RPMI8226 (cell line): Measurements from ENCODE around the gene ABHD18.
"Not testable (repeated sequence)": the region's sequence is repeated elsewhere in the genome, so short reads cannot be mapped to it uniquely, and the experiment has no call there.

ENCODE experiments used
- DNase-seq: peaks from one replicate; pipeline ENCODE4 v3.0.0-alpha.2; 2015

ABHD18 gene

GRCh38 chr4:127965062-127965802 lies at the start of gene ABHD18, which contains the start of gene MFSD8:
Gene ABHD18 (plus strand): TSS chr4:127965406. CDS start chr4:127982956, 17,550 bp downstream.
Gene MFSD8 (minus strand): TSS chr4:127965173. CDS start chr4:127965133, 40 bp downstream.
- DNase-seq, result peak; percentile 98

- DNase-seq, result no peak
Measured at GRCh38 chr4:127916512-127916911, 48.7 kb upstream of the ABHD18 start.

GRCh38 chr4:127917151-127917550 lies 48.1 kb upstream of the ABHD18 start:
- DNase-seq, result no peak

DNA sequence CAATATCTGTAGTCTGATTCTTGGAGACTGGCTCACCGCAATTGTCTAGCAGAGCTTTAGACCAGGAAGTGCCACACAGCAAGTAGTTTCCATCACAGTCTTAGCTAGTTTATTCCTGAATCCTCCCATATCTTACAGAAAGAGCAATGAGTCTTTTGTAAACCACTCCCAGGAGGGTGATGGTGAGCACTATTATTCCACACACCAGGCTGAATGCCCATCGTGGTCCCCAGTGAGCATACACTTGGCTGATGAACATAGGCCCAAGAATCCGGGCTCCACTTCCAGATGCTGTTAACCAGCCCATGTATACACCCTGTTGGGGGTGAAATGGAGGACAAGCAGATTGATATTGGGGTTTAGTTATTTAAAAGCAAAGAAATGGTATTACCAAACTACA lies 44.7 kb upstream of the ABHD18 start:
- no peak for DNase-seq

DNA sequence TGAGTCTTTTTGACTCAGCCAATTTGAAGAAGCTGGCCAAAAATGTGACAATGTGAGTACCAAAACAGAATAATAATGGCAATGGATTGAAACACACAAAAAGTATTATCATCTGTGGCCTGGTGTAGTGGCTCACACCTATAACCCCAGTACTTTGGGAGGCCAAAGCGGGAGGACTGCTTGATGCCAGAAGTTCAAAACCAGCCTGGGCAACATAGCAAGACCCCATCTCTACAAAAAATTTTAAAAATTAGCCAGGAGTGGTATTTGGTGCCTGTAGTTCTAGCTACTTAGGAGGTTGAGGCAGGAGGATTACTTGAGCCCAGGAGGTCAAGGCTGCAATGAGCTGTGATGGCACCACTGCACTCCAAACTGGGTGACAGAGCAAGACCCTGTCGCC lies 43.0 kb upstream of the ABHD18 start:
- DNase-seq, result no peak

GRCh38 chr4:127925720-127926119 lies 39.5 kb upstream of the ABHD18 start:
- not testable (repeated sequence) for DNase-seq

GRCh38 chr4:127930175-127930574 lies 35.0 kb upstream of the ABHD18 start:
- DNase-seq, result no peak

- DNase-seq, result not testable (repeated sequence)
Measured at GRCh38 chr4:127931836-127932235, 33.4 kb upstream of the ABHD18 start.

- no peak for DNase-seq
Measured at GRCh38 chr4:127936974-127937373, 28.2 kb upstream of the ABHD18 start.

DNA sequence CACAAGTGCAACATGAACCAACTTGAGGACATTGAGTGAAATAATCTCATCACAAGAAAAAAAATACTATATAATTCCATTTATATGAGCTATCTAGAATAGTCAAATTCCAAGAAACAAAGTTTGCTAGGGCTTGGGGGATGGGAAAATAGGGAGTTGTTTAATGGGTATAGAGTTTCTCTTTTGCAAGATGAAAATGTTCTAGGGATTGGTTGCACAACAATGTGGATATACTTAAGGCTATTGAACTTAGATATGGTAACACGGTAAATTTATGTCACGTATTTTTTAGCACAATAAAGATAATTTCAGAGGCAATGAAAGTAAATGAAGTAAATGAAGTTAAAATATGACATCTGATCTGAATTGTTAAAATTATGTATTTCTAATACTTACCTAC lies 8.1 kb upstream of the ABHD18 start:
- DNase-seq, result no peak

- no peak for DNase-seq
Measured at GRCh38 chr4:127959794-127960193, 5.4 kb upstream of the ABHD18 start.

DNA sequence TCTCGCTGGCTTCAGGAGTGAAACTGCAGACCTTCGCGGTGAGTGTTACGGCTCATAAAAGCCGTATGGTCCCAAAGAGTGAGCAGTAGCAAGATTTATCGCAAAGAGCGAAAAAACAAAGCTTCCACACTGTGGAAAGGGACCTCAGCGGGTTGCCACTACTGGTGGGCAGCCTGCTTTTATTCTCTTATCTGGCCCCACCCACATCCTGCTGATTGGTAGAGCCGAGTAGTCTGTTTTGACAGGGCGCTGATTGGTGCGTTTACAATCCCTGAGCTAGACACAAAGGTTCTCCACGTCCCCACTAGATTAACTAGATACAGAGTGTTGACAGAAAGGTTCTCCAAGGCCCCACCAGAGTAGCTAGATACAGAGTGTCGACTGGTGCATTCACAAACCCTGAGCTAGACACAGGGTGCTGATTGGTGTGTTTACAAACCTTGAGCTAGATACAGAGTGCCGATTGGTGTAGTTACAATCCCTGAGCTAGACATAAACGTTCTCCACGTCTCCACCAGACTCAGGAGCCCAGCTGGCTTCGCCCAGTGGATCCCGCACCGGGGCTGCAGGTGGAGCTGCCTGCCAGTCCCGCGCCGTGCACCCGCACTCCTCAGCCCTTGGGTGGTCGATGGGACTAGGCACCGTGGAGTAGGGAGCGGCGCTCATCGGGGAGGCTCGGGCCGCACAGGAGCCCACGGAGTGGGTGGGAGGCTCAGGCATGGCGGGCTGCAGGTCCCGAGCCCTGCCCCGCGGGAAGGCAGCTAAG lies 1.4 kb upstream of the ABHD18 start:
- not testable (repeated sequence) for DNase-seq

DNA sequence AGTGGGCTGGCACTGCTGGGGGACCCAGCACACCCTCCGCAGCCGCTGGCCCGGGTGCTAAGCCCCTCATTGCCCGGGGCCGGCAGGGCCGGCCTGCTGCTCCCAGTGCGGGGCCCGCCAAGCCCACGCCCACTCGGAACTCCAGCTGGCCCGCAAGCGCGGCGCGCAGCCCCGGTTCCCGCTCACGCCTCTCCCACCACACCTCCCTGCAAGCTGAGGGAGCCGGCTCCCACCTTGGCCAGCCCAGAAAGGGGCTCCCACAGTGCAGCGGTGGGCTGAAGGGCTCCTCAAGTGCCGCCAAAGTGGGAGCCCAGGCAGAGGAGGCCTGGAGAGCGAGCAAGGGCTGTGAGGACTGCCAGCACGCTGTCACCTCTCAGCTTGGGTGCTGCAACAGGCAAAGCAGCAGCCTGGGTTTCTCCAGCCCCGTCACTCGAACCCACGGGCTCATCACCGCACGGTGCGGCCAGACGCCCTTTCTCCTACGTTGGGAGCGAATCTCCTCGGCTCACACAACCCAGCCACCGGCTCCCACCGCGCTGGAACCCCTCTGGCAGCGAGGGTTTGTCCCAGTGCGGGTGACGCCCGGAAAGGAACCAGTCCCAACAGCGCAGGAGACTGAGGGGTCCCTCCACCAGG lies 662 bp upstream of the ABHD18 start:
- DNase-seq, result not testable (repeated sequence)

DNA sequence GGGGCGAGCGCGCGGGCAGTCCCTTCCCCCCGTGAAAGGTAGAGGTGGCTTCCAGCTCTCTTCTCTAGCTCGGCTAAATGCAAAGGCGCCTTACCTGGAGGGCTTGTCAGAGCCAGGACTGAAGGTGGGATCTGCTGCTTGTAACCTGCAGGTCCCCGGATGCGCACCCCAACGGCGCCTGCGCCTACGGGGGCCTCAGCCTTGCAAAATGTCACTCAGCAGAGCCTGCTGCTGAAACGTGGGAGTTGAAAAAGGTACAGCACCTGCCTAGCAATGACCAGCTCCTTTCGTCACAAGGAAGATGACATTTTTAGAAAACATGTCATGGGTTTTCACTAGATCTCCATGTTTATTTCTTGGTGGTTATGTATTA lies 583 bp downstream of the ABHD18 start:
- peak; percentile 60 for DNase-seq

DNA sequence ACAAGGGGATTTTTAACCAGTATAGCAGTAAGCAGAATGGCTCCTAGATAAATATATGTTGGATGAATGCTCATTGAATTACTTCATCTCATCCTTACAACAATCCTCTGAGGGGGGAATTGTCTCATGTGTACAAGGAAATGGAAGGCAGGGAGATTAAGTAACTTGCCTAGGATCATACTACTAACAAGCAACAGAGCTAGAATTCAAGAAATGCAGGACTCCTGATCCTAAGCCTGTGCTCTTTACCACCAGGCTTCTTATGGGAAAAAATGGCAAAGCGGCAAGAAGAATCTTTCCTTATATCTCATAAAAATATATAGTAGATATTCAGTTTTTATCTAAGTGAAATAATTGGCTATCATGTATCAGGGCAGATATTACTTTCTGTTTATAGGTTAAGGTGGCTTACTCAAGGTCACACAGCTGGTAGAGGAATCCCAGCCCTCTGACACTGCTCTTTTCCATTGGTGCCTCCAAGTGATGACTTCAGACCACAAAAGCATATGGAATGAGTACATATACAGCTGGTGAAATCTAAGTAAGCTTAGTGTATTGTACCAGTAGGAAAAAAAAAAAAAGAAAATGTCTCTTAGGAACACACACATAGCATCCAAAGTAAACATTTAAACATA lies 2.1 kb downstream of the ABHD18 start:
- DNase-seq, result no peak

GRCh38 chr4:127968586-127968985 lies 3.4 kb downstream of the ABHD18 start:
- DNase-seq, result no peak

- DNase-seq, result not testable (repeated sequence)
Measured at GRCh38 chr4:127970925-127971324, 5.7 kb downstream of the ABHD18 start.

- DNase-seq, result no peak
Measured at GRCh38 chr4:127975121-127975770, 10.0 kb downstream of the ABHD18 start.

DNA sequence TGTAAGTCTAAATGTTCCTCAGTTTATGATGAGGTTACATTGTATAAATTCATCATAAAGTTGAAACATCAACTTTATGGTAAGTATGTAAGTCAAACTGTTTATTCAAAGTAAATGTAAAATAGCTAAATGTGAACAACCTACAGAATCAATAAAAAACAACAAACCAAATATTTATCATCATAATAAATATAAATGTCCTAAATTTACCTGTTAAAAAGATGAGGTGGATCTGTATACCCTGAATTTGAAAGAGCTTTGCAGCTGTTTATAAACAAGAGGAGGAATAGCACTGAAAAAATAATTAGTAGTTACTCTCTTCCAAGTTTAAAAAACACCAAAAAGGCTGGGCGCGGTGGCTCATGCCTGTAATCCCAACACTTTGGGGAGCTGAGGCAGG lies 13.7 kb downstream of the ABHD18 start:
- no peak for DNase-seq

GRCh38 chr4:127982445-127982844 lies 17.2 kb downstream of the ABHD18 start:
- no peak for DNase-seq

DNA sequence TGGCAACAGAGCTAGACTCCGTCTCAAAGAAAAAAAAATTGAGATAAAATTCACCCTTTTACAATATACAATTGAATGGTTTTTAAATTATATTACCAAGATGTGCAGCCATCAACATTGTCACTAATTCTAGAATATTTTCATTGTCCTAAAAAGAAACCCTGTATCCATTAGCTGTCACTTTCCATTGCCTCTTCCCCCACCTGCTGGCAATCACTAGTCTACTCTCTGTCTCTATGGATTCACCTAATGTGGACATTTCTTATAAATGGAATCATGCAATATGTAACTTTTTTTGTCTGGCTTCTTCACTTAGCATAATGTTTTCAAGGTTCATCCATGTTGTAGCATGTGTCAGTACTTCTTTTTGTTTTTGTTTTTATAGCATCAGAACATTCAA lies 20.8 kb downstream of the ABHD18 start:
- DNase-seq, result no peak

- no peak for DNase-seq
Measured at GRCh38 chr4:127988638-127989037, 23.4 kb downstream of the ABHD18 start.

GRCh38 chr4:127993151-127993550 lies 27.9 kb downstream of the ABHD18 start:
- no peak for DNase-seq
